Measurements from ENCODE around the gene ADAMTSL3.

Gene ADAMTSL3

GRCh38 chr15:83654379-83655236 lies 685 bp downstream of the ADAMTSL3 start:
- Histone ChIP-seq H3K27ac (no peak overlapping the region), H3K9ac (no peak overlapping the region), H3K4me1 (no peaks in the 10 kb centered on the region)

GRCh38 chr15:83655237-83655616 lies 1.3 kb downstream of the ADAMTSL3 start:
- Histone ChIP-seq H2AFZ (no peak overlapping the region), H3K9ac (no peak overlapping the region), H3K9me3 (ENCODE audit: control insufficient read depth, low read length) (no peaks in the 10 kb centered on the region), H3K4me2 (ENCODE audit: low read length) (no peak overlapping the region), H3K4me1 (no peaks in the 10 kb centered on the region), H3K79me2 (no peaks in the 10 kb centered on the region), H3K36me3 (ENCODE audit: control insufficient read depth, insufficient read depth, low read length) (no peaks in the 10 kb centered on the region), H3K27me3 (ENCODE audit: control insufficient read depth, insufficient read depth, low read length) (peaks cover 4% of the 10 kb centered on the region), H3K27ac (no peak overlapping the region), H3K4me3 (ENCODE audit: low read depth, low read length) (no peak overlapping the region)
- no peak for TF ChIP-seq CTCF (IDR thresholded peaks at IDR 0.05)

More at GRCh38 chr15:83654379-83655236, 685 bp downstream of the ADAMTSL3 start:
- Histone ChIP-seq H3K79me2 (no peaks in the 10 kb centered on the region), H3K9me3 (ENCODE audit: control insufficient read depth, low read length) (no peaks in the 10 kb centered on the region), H2AFZ (no peak overlapping the region), H3K36me3 (ENCODE audit: control insufficient read depth, insufficient read depth, low read length) (no peaks in the 10 kb centered on the region), H3K4me2 (ENCODE audit: low read length) (peak overlapping the region; percentile 17), H3K4me3 (ENCODE audit: low read depth, low read length) (no peak overlapping the region), H3K27me3 (ENCODE audit: control insufficient read depth, insufficient read depth, low read length) (peaks cover 4% of the 10 kb centered on the region)
- no peak for TF ChIP-seq CTCF (IDR thresholded peaks at IDR 0.05)

GRCh38 chr15:83656192-83656591 lies 2.3 kb downstream of the ADAMTSL3 start:
- Histone ChIP-seq H3K4me1 (no peaks in the 10 kb centered on the region), H2AFZ (no peak overlapping the region), H3K36me3 (ENCODE audit: control insufficient read depth, insufficient read depth, low read length) (no peaks in the 10 kb centered on the region), H3K9me3 (ENCODE audit: control insufficient read depth, low read length) (no peaks in the 10 kb centered on the region), H3K79me2 (no peaks in the 10 kb centered on the region), H3K9ac (no peak overlapping the region), H3K27ac (no peak overlapping the region), H3K27me3 (ENCODE audit: control insufficient read depth, insufficient read depth, low read length) (peaks cover 4% of the 10 kb centered on the region), H3K4me2 (ENCODE audit: low read length) (no peak overlapping the region), H3K4me3 (ENCODE audit: low read depth, low read length) (no peak overlapping the region)
- TF ChIP-seq CTCF (IDR thresholded peaks at IDR 0.05) = no peak

GRCh38 chr15:83656943-83657528 lies 3.1 kb downstream of the ADAMTSL3 start:
- Histone ChIP-seq H3K36me3 (ENCODE audit: control insufficient read depth, insufficient read depth, low read length) (no peaks in the 10 kb centered on the region), H3K4me3 (ENCODE audit: low read depth, low read length) (no peak overlapping the region), H3K9me3 (ENCODE audit: control insufficient read depth, low read length) (no peaks in the 10 kb centered on the region), H3K4me2 (ENCODE audit: low read length) (no peak overlapping the region), H3K27me3 (ENCODE audit: control insufficient read depth, insufficient read depth, low read length) (peaks cover 4% of the 10 kb centered on the region), H3K9ac (no peak overlapping the region), H3K79me2 (no peaks in the 10 kb centered on the region), H3K27ac (no peak overlapping the region), H2AFZ (no peak overlapping the region), H3K4me1 (no peaks in the 10 kb centered on the region)
- no peak for TF ChIP-seq CTCF (IDR thresholded peaks at IDR 0.05)
